Activated CD4-positive, alpha-beta T cell treated with anti-CD3 and anti-CD28 coated beads for 4 hours (primary cell): Measurements from ENCODE around the gene FHAD1.
A peak's percentile ranks its signal among the peaks of the same experiment; 100 is the strongest.

Experiments used
- DNase-seq, 2 donors: peaks; one replicate each; pipeline ENCODE4 v3.0.0-alpha.2; 2020

FHAD1 gene

GRCh38 chr1:15246960-15247614 lies at the start of gene FHAD1:
TSS of gene FHAD1 (plus strand) at chr1:15247223. CDS start at chr1:15251785, 4,562 bp downstream.
- DNase-seq, result peak; percentile 33 to 43

- DNase-seq, result no peak
Measured at GRCh38 chr1:15197591-15198447, 49.2 kb upstream of the FHAD1 start.

GRCh38 chr1:15198684-15199083 lies 48.3 kb upstream of the FHAD1 start:
- no peak for DNase-seq

GRCh38 chr1:15201221-15201620 lies 45.8 kb upstream of the FHAD1 start:
- no peak for DNase-seq

GRCh38 chr1:15201849-15202551 lies 45.0 kb upstream of the FHAD1 start:
- DNase-seq, result no peak

GRCh38 chr1:15204931-15205330 lies 42.1 kb upstream of the FHAD1 start:
- DNase-seq, result no peak

- DNase-seq, result no peak
Measured at GRCh38 chr1:15205586-15206346, 41.3 kb upstream of the FHAD1 start.

- no peak for DNase-seq
Measured at GRCh38 chr1:15206418-15207030, 40.5 kb upstream of the FHAD1 start.

GRCh38 chr1:15207031-15207828 lies 39.8 kb upstream of the FHAD1 start:
- DNase-seq, result no peak

- DNase-seq, result no peak
Measured at GRCh38 chr1:15207829-15208429, 39.1 kb upstream of the FHAD1 start.

GRCh38 chr1:15210651-15211375 lies 36.2 kb upstream of the FHAD1 start:
- no peak for DNase-seq

- DNase-seq, result no peak
Measured at GRCh38 chr1:15211424-15211823, 35.6 kb upstream of the FHAD1 start.

GRCh38 chr1:15212216-15212953 lies 34.6 kb upstream of the FHAD1 start:
- no peak for DNase-seq

GRCh38 chr1:15212954-15213291 lies 34.1 kb upstream of the FHAD1 start:
- DNase-seq, result no peak

- DNase-seq, result no peak
Measured at GRCh38 chr1:15213341-15213821, 33.6 kb upstream of the FHAD1 start.

GRCh38 chr1:15214527-15214926 lies 32.5 kb upstream of the FHAD1 start:
- no peak for DNase-seq

- DNase-seq, result no peak
Measured at GRCh38 chr1:15215116-15215515, 31.9 kb upstream of the FHAD1 start.

- DNase-seq, result no peak
Measured at GRCh38 chr1:15217654-15218053, 29.4 kb upstream of the FHAD1 start.
